ENCODE measurements around the gene DUS1L.

The DUS1L gene

DNA sequence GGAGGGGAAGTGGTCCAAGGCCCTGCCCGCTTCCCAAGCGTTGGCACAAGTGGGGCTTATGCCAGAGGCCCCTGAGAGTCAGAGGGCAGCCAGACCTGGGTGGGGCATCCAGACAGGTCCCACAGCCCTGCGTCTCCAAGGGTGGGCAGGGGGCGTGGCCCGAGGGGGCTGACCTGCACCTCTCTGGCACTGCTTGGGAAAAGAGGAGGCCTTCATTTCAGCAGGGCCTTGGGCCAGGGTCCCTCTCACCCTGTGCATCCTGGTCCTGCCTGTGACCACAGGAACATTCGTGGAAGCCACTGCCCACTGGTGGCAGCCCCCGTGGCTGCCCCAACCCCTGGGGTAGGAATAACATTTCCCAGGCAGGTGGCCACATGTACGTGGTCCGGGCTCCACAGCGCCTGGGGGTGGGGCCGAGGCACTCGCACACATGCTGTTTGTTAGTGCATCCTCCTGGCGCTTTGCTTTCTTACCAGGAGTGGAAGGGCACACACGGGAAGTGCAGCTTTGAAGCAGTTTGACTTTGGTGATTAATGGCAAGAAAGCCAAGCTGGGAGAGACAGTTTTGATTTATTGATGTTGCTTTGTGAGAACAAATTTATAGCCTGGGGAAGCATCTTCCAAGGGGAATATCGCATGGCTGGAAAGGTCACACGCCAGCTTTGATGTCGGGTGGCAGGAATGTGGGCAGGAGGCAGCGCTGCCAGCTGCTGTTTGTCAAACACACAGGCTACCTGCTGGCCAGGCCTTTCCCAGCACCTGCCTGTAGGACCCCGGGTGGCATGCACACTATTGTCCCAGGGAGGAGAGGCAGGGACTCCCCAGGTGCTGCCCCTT lies 47.2 kb downstream of the DUS1L start:
- no peak for DNase-seq (ENCODE audit: low spot score in 2 of 2)
- Histone ChIP-seq H3K36me3 (replicated peaks) (peaks cover 11% of the 10 kb centered on the region), H3K27me3 (ENCODE audit: low read depth) (no peaks in the 10 kb centered on the region), H3K9me3 (no peaks in the 10 kb centered on the region), H3K4me3 (no peak overlapping the region), H3K4me1 (peaks cover 11% of the 10 kb centered on the region)
- in situ Hi-C loops (cut with MboI; ENCODE audit: low sequenced_read_pairs) = no loop called here

DNA sequence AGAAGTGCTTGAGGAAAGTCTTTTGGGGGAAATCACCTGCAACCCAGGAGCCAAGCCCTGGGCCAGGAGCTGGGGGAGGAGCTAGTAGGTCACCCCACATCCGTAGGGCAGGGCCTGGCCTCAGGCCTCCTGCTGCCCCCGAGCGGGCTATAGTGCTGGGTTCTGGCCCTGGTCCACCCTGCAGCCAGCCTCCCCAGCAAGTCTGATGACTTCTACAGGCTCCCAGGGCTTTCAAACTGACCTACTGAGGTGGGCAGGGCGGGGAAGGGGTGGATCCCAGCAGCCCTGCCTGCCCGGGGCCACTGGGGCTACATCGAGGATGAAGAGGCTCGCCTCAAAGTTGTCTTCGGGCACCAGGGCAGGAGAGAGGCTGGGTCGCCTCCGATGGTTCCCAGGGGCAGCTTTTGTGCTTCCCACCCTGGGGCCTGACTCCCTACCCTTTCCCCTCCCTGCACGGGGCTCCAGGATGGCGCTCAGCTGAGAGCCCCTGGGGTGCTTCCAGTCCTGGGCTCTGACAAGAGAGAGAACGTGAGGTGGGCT lies 47.9 kb downstream of the DUS1L start:
- Histone ChIP-seq H3K4me1 (peaks cover 11% of the 10 kb centered on the region), H3K27me3 (ENCODE audit: low read depth) (no peaks in the 10 kb centered on the region), H3K36me3 (replicated peaks) (peaks cover 11% of the 10 kb centered on the region), H3K9me3 (no peaks in the 10 kb centered on the region), H3K4me3 (no peak overlapping the region)
- in situ Hi-C loops (cut with MboI; ENCODE audit: low sequenced_read_pairs) = no loop called here
- no peak for DNase-seq (ENCODE audit: low spot score in 2 of 2)

DNA sequence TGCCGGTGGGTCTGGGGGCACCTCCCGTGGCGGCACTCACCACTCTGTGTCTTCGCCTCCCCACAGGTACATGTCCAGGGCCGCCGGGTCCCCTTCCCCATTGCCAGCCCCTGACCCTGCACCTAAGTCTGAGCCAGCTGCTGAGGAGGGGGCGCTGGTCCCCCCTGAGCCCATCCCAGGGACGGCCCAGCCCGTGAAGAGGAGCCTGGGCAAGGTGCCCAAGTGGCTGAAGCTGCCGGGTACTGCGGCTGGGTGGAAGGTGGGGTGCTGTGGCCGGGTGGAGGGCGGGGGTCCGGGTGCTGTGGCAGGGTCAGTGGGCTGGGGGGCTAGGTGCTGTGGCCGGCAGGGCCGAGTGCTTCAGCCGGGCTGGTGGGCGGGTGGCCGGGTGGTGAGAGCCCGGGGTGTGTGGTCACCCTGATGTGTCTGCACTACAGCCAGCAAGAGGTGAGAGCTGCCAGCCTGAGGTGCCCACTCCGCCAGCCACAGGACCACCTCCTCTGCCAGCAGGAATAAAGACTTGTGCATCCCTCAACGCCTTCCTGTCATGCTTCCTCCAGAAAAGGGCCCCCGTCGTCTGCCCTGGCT lies 48.6 kb downstream of the DUS1L start:
- DNase-seq (ENCODE audit: low spot score in 2 of 2) = no peak
- H3K36me3 ChIP-seq (replicated peaks) = peaks cover 8% of the 10 kb centered on the region
- H3K4me3 ChIP-seq = no peak overlapping the region
- peaks cover 11% of the 10 kb centered on the region for H3K4me1 ChIP-seq
- in situ Hi-C loops (cut with MboI; ENCODE audit: low sequenced_read_pairs) = no loop called here
- no peaks in the 10 kb centered on the region for H3K27me3 ChIP-seq (ENCODE audit: low read depth)
- H3K9me3 ChIP-seq = no peaks in the 10 kb centered on the region

DNA sequence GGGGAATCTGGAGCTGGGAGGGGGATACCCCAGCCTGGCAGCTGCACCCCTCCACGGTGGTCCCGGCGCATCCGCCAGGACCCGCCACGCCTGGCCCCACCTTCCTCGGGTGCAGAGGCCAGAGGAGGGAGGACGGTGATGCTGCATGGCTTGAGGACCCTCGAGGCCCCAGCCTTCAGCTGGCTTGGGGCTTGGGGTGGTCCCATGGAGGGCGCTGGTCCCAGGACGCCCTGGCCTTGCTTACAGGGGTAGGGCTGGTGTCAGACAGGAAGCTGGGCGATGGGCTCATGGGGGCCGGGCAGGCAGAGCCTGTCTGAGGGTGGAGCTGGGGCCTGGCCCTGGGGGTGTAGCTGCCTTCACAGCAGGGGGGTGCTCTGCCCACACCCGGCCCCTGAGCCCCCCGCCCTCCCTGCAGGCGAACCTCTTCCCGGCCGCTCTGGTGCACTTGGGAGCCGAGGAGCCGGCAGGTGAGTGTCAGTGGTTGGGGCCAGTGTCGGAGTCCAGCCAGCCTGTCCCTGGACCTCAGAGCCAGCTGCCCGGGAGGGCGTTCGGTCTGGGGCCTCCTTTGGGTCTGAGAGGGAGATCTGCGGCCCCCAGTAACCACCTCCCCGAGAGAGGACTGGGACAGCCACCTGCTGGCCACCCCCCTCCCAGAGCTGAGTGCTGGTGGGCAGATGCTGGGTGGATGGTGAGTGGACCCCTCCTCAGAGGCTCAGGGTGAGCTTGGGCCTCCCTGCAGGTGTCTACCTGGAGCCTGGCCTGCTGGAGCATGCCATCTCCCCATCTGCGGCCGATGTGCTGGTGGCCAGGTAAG lies 49.3 kb downstream of the DUS1L start:
- no peak for DNase-seq (ENCODE audit: low spot score in 2 of 2)
- in situ Hi-C loops (cut with MboI; ENCODE audit: low sequenced_read_pairs) = no loop called here
- H3K4me1 ChIP-seq = peaks cover 4% of the 10 kb centered on the region
- no peak overlapping the region for H3K4me3 ChIP-seq
- H3K9me3 ChIP-seq = no peaks in the 10 kb centered on the region
- no peaks in the 10 kb centered on the region for H3K27me3 ChIP-seq (ENCODE audit: low read depth)
- H3K36me3 ChIP-seq (replicated peaks) = peaks cover 8% of the 10 kb centered on the region

DNA sequence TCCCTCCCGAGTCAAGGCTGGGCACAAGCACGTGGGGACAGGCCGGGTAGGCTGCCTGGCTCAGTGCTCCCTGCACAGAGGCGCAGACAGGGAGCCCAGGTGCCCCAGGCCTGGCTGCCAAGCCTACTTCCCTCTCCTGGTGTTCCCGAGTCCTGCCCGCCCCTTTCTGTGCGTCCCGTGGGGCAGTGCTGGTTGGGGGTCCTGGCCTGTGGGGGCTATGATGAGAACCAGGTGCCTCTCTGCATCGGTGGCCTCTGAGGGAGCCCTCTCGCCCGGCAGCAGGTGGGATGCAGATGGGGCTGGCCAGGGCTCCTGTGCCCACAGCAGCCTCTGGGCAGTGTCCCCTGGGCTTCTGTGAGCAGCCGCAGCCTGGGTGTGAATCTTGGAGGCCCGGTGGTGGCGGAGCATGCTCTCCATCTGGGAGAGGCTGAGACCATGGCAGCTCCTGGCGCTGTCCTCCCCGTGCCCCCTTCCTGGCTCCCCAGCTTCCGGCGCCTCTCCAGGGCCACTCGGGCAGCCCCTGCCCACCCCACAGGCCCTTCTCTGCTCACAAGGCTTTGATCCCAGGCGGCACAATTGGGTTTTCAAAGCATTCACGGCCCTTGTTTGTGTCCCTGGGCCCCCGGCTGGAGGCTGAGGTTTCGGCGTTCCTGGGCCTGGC lies 50.2 kb downstream of the DUS1L start:
- no peaks in the 10 kb centered on the region for H3K27me3 ChIP-seq (ENCODE audit: low read depth)
- in situ Hi-C loops (cut with MboI; ENCODE audit: low sequenced_read_pairs) = no loop called here
- no peaks in the 10 kb centered on the region for H3K4me1 ChIP-seq
- H3K9me3 ChIP-seq = no peaks in the 10 kb centered on the region
- no peak overlapping the region for H3K4me3 ChIP-seq
- peaks cover 8% of the 10 kb centered on the region for H3K36me3 ChIP-seq (replicated peaks)
- no peak for DNase-seq (ENCODE audit: low spot score in 2 of 2)

DNA sequence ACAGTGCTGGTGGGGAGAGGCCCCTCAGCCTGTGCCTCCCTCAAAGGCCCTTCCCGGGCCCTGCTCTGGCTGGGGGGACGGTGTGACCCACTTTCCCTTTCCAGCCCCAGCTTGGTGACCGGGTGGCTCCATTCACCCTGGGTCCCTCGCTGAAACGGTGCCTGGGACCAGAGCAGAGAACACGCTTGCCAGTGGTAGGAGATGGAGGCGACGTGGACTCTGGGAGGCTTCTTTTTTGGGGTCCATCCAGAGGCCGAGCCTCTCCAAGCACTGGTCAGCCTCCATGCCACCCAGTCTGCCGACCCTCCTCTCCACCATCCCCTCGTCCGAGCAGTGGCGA lies 50.7 kb downstream of the DUS1L start:
- DNase-seq (ENCODE audit: low spot score in 2 of 2) = no peak
- Histone ChIP-seq H3K4me3 (no peak overlapping the region), H3K4me1 (no peaks in the 10 kb centered on the region), H3K27me3 (ENCODE audit: low read depth) (no peaks in the 10 kb centered on the region), H3K36me3 (replicated peaks) (peaks cover 8% of the 10 kb centered on the region), H3K9me3 (no peaks in the 10 kb centered on the region)
- in situ Hi-C loops (cut with MboI; ENCODE audit: low sequenced_read_pairs) = no loop called here

DNA sequence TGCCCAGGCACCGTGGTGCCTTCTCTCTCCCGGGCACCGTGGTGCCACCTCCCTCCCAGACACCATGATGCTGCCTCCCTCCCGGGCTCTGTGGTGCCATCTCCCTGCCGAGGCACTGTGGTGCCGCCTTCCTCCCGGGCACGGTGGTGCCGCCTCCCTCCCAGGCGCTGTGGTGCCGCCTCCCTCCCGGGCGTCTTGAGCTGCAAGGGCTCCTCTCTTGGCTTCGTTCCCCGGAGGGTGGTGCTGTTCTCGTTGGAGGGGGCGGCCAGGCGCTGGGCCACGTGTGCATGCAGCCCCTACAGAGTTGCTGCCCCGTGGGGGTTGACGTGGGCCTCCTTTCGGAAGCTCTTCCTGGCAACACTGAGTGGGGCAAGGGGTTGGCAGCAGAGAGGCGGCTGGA lies 51.2 kb downstream of the DUS1L start:
- no peaks in the 10 kb centered on the region for H3K9me3 ChIP-seq
- H3K4me3 ChIP-seq = no peak overlapping the region
- H3K36me3 ChIP-seq (replicated peaks) = peaks cover 8% of the 10 kb centered on the region
- no peaks in the 10 kb centered on the region for H3K4me1 ChIP-seq
- no peaks in the 10 kb centered on the region for H3K27me3 ChIP-seq (ENCODE audit: low read depth)
- DNase-seq (ENCODE audit: low spot score in 2 of 2) = no peak
- in situ Hi-C loops (cut with MboI; ENCODE audit: low sequenced_read_pairs) = no loop called here

DNA sequence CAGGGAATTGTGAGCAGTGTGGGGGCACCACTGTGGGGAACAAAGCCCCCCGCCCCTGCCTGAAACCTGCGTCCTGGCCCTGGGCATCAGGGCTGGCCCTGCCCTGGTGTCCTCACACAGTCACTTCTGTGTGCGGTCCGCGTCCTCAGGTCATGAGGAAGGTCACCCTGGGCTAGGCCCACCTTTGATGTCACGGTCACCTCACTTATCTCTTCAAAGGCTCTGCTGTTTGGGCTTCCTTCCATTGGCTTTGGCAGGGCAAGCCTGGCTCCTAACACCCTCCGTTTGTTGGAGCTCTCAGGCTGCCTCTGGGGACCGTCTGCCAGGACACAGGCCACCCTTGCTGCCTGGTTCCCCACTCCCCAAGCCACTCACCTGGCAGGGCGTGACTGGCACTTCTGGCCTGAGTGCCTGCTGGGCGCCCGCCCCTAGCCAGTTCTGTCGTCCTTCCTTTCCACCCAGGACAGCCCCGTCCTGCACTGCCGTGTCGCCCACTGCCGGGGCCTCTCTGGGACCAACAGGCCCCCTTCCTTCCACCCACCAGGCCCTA lies 51.8 kb downstream of the DUS1L start:
- Histone ChIP-seq H3K27me3 (ENCODE audit: low read depth) (no peaks in the 10 kb centered on the region), H3K4me1 (no peaks in the 10 kb centered on the region), H3K36me3 (replicated peaks) (peaks cover 7% of the 10 kb centered on the region), H3K9me3 (no peaks in the 10 kb centered on the region), H3K4me3 (no peak overlapping the region)
- in situ Hi-C loops (cut with MboI; ENCODE audit: low sequenced_read_pairs) = no loop called here
- DNase-seq (ENCODE audit: low spot score in 2 of 2) = no peak

DNA sequence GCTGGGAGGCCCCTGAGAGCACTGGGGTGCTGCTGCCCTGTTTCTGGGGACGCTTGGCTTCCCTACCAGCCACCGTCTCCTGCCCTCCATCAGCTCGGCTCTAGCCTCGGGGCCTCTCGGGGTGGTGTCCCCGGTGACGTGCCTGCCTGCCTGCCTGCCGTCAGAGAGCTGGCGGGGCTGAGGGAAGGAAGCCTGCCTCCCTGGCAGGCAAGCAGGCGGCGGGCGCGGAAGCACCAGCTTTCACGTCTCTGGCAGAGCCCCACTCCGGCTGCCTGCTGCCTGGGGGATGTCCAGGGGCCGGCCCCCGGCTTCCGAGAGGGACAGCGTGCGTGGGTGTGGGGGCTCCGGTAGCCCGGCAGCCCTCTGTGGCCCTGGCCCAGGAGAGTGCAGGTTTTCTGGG lies 52.3 kb downstream of the DUS1L start:
- no peak for DNase-seq (ENCODE audit: low spot score in 2 of 2)
- Histone ChIP-seq H3K4me1 (no peaks in the 10 kb centered on the region), H3K36me3 (replicated peaks) (peaks cover 2% of the 10 kb centered on the region), H3K4me3 (no peak overlapping the region), H3K27me3 (ENCODE audit: low read depth) (no peaks in the 10 kb centered on the region), H3K9me3 (no peaks in the 10 kb centered on the region)
- in situ Hi-C loops (cut with MboI; ENCODE audit: low sequenced_read_pairs) = no loop called here

DNA sequence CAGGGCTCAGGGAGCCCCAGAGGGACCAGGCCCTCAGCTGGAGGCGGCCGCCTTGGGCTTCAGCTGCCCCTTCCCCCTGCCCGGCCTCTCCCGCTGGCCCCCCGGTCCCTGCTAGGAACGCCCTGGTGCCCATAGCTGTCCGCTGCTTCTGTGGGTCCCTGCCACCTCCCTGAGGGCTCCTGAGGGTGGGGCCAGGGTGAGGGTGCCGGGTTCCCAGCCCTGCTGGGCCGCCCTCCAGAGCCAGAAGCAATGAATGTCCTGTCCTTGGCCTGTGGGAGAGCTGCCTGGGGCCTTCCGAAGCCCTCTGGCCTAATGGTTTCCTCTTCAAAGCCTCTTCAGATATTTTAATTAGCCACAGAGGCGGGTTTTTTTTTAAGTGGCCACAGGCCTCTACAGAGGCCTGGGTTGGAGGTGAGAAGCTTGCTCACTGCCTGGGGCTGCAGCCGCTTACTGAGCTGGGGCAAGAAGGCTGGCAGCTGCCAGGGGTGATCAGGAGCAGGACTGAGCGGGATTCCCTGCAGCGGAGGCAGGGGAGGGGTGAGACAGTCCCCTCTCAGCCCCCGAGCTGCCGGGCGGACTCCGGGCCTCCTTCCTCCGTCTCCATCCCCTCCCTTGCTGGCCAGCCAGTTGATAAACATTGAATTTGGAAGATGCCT lies 52.8 kb downstream of the DUS1L start:
- DNase-seq (ENCODE audit: low spot score in 2 of 2) = no peak
- Histone ChIP-seq H3K4me1 (no peaks in the 10 kb centered on the region), H3K4me3 (no peak overlapping the region), H3K36me3 (replicated peaks) (no peaks in the 10 kb centered on the region; the same call in 1 of the 2 replicates), H3K27me3 (ENCODE audit: low read depth) (no peaks in the 10 kb centered on the region), H3K9me3 (no peaks in the 10 kb centered on the region)
- in situ Hi-C loops (cut with MboI; ENCODE audit: low sequenced_read_pairs) = no loop called here

DNA sequence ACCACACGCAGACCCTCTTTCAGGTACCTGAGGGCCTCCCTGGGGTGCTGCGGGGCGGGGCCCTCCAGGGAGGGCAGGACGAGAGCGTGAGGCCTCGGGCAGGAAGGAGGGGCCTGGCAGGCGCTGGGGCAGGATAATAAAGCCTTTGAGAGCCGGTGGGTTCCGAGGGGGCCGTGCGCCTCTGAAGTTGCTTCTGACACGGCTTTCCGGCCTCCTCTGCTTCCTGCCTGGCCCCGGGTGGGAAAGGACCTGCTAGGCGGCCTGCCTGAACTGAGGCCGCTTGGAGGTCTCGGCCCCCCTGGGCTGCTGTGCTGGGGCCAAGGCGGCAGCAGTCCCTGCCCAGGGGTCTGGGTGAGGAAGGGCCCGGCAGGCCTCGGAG lies 53.4 kb downstream of the DUS1L start:
- in situ Hi-C loops (cut with MboI; ENCODE audit: low sequenced_read_pairs) = no loop called here
- no peaks in the 10 kb centered on the region for H3K9me3 ChIP-seq
- no peaks in the 10 kb centered on the region for H3K4me1 ChIP-seq
- no peaks in the 10 kb centered on the region for H3K36me3 ChIP-seq (replicated peaks)
- no peak for DNase-seq (ENCODE audit: low spot score in 2 of 2)
- no peak overlapping the region for H3K4me3 ChIP-seq
- H3K27me3 ChIP-seq (ENCODE audit: low read depth) = no peaks in the 10 kb centered on the region

DNA sequence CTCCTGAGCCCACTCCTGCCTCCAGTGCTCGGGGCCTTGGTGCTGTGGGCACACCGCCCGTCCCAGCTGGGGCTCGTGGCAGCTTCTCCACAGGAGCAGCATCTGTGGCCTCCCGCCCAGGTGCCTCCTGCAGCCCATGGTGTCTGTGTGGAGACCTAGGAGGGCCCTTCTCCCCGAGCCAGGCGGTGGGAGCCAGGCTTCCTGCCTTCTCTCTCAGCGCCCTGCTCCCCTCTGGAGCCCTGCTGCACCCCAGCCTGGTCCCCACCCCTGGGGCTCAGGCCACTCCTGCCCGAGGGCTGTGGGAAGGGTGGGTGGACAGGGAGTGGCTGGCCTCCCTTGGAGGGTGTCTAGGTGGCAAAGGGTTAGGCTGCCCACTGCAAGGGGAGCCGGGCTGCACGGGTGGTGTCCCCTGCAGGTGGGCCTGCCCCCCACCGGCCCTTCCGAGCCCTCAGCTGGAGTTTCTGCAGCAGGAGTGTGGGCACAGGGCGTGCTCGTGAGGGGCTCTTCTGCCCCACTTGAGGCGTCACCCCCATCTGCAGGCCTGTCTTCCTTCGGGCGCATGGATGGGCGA lies 53.9 kb downstream of the DUS1L start:
- DNase-seq (ENCODE audit: low spot score in 2 of 2) = no peak
- Histone ChIP-seq H3K9me3 (no peaks in the 10 kb centered on the region), H3K4me1 (no peaks in the 10 kb centered on the region), H3K27me3 (ENCODE audit: low read depth) (no peaks in the 10 kb centered on the region), H3K36me3 (replicated peaks) (no peaks in the 10 kb centered on the region), H3K4me3 (no peak overlapping the region)
- in situ Hi-C loops (cut with MboI; ENCODE audit: low sequenced_read_pairs) = no loop called here

All from HAP-1 (cell line).